NT2/D1 (cell line): ENCODE measurements around the gene VARS2.

Source experiments
- SUZ12 ChIP-seq: IDR thresholded peaks from 2 replicates; pipeline ENCODE4 v1.6.1; 2011; ENCODE audit not compliant: insufficient read length, insufficient read depth; ENCODE audit errors: extremely low read depth
- YY1 ChIP-seq: IDR thresholded peaks from 2 replicates; pipeline ENCODE4 v1.6.1; 2011; ENCODE audit not compliant: insufficient read length, insufficient read depth

DNA sequence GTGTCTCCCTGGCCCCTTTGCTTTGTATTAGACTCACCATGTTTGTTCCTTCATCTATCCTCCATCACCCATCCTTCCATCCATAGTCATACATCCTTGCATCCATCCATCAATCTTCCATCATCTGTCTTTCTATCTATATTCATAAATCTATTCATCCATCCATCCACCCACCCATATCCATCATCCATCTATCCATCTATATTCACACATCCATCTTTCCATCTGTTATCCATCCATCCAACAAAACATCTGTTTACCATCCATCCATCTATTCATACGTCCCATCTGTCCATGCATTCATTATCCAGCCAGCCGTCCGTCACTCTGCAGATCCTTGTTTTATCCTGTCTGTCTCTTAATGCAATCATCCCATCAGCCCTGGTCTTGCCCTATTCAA is 19.1 kb upstream of the VARS2 start:
- no peak for TF ChIP-seq SUZ12
- no peak for TF ChIP-seq YY1
